ENCODE measurements around the gene TSHZ1.

The TSHZ1 gene

DNA sequence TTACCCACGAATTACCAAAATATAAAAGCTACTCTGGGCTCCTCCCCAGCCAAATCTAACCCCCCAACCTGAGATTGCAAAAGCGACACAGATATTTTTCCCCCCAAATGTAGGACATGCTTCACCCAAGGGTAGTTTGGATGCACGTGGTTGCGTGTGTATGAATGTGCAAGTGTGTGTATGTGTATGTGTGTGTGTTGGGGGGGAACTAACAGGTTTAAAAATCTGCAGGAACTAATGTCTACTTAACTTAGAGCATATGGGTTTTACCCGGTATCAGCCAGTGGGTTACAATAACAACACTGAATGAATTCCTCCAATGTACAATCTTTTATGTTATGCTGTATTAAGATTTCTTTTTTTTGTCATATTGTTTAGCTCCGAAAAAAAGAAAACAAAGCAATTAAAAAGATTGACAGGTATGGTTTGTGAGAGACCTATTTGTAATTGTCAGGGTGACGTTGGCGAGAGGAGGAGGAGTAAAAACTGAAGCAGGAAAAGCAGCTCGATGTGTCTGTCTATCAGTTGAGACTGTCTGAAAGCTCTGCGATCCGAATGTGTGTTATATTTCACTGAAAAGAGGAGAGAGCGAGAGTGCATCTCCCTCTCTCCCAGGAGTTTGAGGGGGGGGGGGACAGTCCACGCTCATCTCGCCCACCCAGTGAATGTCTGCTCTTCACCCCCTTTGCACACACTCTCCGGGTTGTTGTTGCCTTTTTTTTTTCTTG lies at the start of gene TSHZ1:
TSHZ1 (plus strand) TSS at position 524 of the 728 bp plus-strand sequence. CDS start 1,080 bp downstream, outside the sequence.
- DNase-seq (ENCODE audit: low read depth in 2 of 2, low spot score in 1 of 2) = no peak

- no peak for DNase-seq (ENCODE audit: low read depth in 2 of 2, low spot score in 1 of 2)
Observed at GRCh38 chr18:75161256-75162028, 49.2 kb upstream of the TSHZ1 start.

DNA sequence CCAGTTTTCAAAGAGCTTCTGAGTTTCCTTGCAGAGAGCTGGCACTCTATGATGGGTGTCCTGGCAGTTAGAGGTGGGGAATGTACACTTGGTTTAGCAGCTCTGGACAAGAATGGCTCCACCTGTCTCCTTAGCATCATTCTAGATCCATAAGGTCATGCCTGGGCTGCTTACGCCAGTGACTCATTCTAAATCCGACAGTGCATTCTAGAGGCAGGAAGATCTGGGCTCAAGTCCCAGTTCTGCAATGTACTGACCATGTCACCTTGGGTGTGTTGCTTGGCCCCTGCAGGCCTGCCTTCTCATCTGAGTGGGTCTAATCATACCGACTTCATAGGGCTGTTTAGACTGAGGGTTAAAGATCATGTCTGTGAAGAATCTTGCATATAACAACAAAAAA lies 48.1 kb upstream of the TSHZ1 start:
- no peak for DNase-seq (ENCODE audit: low read depth in 2 of 2, low spot score in 1 of 2)

DNA sequence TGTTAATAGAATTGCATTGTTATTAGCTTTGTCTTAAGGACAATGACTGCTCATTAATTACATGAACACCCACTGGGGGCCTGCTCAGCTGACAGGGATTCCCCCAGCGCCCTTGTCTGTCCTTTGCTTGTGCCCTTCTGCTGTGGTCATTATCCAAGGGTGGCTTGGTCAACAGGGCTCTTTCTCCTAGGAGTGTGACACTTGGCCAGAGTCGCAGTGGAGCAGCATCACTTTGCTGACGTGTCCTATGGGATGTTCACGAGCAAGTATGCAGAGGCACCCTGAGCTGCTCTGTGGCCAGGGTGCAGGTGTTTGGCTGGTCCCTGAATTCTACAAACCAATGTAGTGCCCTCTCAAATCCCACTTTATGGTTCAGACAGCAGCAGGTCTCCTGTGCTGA lies 47.6 kb upstream of the TSHZ1 start:
- DNase-seq (ENCODE audit: low read depth in 2 of 2, low spot score in 1 of 2) = no peak

DNA sequence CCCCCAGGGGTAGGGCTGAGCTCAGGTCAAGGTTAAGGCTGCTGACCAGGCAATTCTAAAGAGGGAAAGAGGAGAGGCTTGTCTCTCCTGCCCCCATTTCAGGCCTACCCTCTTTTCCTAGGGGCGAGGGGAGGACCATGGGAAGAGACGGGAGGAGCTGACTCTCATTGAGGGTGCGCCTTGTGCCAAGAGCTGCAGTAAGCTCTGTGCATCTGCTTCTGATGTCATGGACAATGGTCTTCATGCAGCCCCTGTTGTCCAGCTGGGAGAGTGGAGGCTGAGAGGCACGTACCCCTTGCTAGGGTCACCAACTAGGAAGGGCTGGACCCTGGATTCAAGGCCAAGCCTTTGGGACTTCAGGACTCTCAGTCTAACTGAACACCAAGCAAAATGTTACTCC lies 46.9 kb upstream of the TSHZ1 start:
- DNase-seq (ENCODE audit: low read depth in 2 of 2, low spot score in 1 of 2) = no peak

- no peak for DNase-seq (ENCODE audit: low read depth in 2 of 2, low spot score in 1 of 2)
Observed at GRCh38 chr18:75164479-75164878, 46.1 kb upstream of the TSHZ1 start.

DNA sequence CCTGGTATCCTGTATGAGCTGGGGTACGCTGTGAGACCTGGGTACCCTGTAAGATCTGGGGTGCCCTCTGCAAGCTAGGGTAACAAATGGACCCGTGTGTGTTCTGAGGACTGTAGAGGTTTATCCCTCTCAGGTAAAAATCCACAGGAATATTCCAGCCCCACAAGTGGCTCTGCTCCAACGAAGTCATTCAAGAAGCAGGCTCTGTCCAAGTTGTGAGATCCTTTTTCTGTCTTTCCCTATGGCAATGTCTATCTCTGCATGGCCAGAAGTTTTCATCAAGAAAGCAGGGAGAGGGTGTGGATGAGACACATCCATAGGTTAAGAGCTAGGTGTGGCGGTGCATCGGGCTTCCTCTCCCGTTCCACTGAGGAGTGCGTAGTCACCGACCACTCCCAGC lies 44.7 kb upstream of the TSHZ1 start:
- no peak for DNase-seq (ENCODE audit: low read depth in 2 of 2, low spot score in 1 of 2)

- DNase-seq (ENCODE audit: low read depth in 2 of 2, low spot score in 1 of 2) = no peak
Observed at GRCh38 chr18:75167137-75167536, 43.5 kb upstream of the TSHZ1 start.

DNA sequence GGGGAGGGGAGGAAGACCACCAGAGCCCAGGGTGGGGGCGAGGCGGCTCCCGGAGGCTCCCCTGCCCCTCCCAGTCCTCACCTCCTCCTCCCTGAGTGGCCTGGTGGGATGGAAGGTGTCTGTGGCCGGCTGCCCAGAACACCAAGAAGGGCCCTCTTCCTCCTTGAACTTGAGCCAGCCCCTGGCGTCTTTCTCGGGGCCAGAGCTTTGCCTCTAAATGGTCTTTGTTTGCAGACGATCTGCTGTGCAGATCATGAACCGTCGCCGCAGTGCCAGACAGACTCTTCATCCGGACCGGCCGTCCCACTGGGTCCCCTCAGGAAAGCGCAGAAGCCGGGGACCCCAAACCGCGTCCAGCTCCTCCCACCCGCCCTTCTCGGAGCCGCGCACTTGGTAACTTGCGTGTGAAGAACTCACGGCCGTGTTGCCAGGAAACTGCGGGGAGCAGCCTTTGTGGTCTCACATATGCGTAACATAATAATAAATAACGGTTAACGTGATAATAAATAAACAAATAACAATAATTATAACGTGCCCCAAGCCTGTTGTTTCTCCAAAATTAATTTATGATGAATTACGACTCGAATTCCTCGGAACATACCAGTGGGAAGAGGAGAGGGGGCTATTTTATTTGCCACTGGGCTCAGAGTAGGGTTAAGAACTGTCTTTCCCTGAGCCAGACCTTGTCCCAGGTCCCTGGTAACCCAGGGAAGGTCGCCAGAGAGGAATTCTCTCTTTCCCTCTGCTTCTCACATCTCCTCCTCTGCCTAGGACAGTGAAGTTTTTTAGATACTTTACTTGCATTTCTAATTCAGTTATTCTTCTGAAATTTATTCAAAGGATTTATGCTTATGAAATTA lies 42.6 kb upstream of the TSHZ1 start:
- no peak for DNase-seq (ENCODE audit: low read depth in 2 of 2, low spot score in 1 of 2)

DNA sequence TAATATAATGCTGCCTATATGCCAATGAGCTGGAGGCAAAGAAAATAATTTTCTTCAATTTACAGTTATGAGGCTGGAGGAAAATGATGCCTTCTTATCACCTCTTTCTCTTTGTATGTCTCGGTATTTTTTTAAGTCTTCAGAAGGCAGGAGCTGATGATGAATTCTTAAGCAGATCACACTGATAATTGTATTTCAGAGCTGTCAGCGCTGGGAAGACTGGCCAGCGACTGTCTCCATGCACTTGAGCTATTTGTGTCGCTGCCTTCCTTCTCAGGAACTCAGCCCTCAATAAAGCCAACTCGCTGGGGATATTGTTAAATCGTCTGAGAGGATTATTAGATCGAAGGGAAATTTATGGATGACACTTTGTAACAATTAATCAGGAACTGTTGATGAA lies 42.0 kb upstream of the TSHZ1 start:
- no peak for DNase-seq (ENCODE audit: low read depth in 2 of 2, low spot score in 1 of 2)

GRCh38 chr18:75169411-75169810 lies 41.2 kb upstream of the TSHZ1 start:
- no peak for DNase-seq (ENCODE audit: low read depth in 2 of 2, low spot score in 1 of 2)

DNA sequence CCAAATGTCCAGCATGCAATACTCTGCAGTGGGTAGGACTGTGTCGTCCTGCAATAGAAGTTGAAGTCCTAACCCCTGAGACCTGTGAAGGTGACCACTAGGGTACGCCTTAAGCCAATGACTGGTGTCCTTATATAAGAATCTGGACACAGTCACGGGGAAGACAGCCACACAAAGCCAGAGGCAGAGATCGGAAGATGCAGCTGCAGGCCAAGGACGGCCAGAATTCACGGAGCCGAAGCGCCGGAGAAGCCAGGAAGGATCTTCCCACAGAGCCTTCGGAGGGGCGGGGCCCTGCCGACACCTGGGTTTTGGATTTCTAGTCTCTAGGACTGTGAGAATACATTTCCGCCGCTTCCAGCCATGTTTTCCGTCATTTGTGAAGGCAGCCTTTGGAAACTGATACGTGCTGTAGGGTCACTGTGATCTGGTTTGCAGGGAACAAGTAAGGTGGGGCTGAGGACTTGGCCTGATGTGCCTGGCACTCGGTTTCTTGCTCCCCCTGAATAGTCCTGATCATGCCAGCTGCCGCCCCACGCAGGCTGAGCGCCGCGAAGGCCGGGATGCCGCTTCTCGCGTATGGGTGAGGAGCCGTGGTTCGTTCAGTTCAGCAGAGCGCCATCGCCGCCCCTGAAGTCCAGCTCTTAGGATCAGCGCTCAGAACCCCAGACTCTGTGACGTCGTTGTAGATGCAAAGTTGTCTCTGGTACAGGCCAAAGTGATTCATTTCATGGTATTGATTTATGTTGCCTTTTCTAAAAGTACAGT lies 40.4 kb upstream of the TSHZ1 start:
- no peak for DNase-seq (ENCODE audit: low read depth in 2 of 2, low spot score in 1 of 2)

- DNase-seq (ENCODE audit: low read depth in 2 of 2, low spot score in 1 of 2) = no peak
Observed at GRCh38 chr18:75170916-75171315, 39.7 kb upstream of the TSHZ1 start.

DNA sequence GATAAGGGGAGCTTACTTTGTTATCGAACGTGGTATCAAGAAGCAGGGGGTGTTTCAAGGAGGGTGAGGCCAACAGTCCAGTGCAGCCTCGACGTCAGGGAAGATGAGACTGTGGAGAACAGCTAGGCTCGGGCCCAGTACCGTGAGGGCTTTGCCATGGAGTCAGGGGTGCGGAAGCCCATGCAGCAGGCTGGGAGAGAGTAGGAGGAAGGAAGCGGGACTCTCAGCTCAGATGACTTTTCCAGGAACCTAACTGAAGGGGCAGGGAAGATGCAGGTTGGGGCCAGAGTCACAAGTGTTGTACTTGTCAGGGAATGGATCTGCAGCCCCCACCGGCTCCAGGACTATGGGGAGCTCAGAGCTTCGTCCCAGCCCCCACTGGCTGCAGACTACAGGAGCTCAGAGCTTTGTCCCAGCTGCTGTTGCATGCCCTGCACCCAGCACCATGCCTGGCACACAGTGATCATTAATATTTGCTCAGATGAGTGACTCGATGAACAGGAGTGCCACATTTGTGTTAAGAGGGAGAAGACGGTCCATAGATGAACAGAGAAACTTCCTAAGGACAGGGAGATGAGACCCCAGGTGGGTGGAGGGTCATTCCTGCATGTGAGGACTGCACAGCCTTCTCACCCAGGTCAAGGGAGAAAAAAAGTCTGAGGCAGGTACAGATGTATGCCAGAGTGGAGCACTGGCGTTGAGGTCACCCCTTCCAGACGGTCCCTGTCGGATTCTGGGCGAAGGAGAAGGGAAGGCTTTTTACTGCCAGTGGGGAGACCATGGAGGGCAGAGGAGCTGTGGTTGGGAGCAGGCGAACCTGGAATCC lies 38.1 kb upstream of the TSHZ1 start:
- DNase-seq (ENCODE audit: low read depth in 2 of 2, low spot score in 1 of 2) = no peak

DNA sequence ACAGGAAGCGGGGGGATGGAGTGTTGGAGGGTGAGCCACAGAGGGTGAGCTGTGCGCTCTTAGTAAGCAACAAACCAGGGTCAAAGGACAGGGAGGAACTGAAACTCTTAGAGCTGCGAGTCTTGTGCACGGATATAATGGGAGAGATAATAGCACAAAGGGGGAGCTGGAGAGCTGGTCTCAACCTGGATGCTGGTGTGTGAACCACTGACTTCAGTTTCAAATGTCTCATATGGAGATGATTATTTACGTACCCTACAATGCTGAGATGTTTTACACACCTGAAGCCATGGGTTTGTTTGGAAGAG lies 37.5 kb upstream of the TSHZ1 start:
- DNase-seq (ENCODE audit: low read depth in 2 of 2, low spot score in 1 of 2) = no peak

DNA sequence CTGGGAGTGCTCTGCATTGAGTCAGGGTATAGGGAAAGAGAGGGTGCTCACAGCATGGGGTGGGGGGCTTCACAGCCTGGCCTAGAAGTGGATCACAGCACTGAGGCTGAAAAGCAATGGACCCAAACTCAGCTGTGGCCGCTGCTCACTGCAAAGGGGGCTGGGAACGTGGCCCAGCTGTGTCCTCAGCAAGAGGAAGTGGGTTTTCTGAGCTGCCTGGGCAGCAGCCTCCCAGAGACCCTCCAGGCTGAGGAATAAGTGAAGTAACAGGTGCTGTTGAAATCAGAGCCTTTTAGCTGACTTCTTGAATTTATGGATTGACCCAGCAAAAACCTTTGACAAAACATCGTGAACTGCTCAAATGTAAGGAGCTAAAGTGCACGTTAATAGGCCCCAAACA lies 36.9 kb upstream of the TSHZ1 start:
- DNase-seq (ENCODE audit: low read depth in 2 of 2, low spot score in 1 of 2) = no peak

- no peak for DNase-seq (ENCODE audit: low read depth in 2 of 2, low spot score in 1 of 2)
Observed at GRCh38 chr18:75176849-75177248, 33.7 kb upstream of the TSHZ1 start.

- no peak for DNase-seq (ENCODE audit: low read depth in 2 of 2, low spot score in 1 of 2)
Observed at GRCh38 chr18:75178376-75178775, 32.2 kb upstream of the TSHZ1 start.

DNA sequence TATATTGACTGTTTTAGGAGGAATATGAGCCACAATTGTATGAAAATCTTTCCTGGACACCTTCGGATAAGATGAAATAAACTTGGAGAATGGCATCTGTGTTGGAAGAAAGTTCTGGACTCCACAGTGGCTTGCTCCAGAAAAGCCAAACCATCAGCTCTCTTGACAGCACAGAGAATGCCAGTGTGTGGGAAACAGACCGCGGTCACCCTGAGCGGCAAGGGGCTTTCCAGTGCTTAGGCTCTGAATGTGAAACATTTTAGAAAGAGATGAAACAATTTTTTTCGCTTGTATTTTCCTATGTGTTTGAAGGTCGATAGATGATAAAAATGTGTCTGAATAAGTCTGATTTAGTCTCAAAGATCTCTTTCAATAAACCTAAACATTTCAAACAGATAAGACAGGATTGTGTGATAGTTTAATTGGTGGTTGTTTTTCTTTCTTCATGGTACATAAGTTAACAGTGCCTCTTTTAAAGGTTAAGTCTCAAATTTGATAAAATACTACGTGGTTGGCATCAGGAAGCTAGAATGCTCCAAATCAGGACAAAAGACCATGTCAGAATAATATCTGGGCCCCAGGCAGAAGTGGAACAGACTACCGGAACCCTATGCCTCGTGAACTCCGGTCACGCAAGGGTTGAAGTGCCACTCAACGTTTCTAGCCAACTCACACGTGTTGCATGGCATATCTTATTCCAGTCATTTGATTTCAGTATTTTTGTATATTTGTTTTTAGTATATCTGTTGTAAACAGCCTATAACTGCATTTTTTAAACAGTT lies 30.6 kb upstream of the TSHZ1 start:
- no peak for DNase-seq (ENCODE audit: low read depth in 2 of 2, low spot score in 1 of 2)

- no peak for DNase-seq (ENCODE audit: low read depth in 2 of 2, low spot score in 1 of 2)
Observed at GRCh38 chr18:75183524-75183923, 27.1 kb upstream of the TSHZ1 start.
